Hepatocyte (in vitro differentiated cells): Measurements from ENCODE around the gene ZNF831. TPM values are rescaled to one million over a fixed set of nuclear protein-coding genes. Genes with fewer than 3 reads are reported as not detected.

Source experiments
- DNase-seq: peaks from one replicate; pipeline ENCODE4 v3.0.0-alpha.2; 2016; ENCODE audit warnings: low spot score
- H2AFZ ChIP-seq: fragments of 200-600 bp; sonication (generic); 2 replicates; pipeline ENCODE4 v1.6.0; 2016; ENCODE audit warnings: antibody characterized with exemption, mild to moderate bottlenecking
- H3K27ac ChIP-seq: fragments of 200-600 bp; sonication (generic); 2 replicates; pipeline ENCODE4 v1.5.1; 2016; ENCODE audit warnings: mild to moderate bottlenecking
- H3K27me3 ChIP-seq: fragments of 200-600 bp; sonication (generic); 2 replicates; pipeline ENCODE4 v1.6.1; 2016
- H3K36me3 ChIP-seq: fragments of 200-600 bp; sonication (generic); replicated peaks from 2 replicates; pipeline ENCODE4 v1.5.1; 2016; ENCODE audit warnings: low read depth; ENCODE audit not compliant: insufficient read depth
- H3K4me1 ChIP-seq: fragments of 200-600 bp; sonication (generic); 2 replicates; pipeline ENCODE4 v1.5.1; 2016; ENCODE audit warnings: mild to moderate bottlenecking, moderate library complexity; ENCODE audit not compliant: insufficient read depth
- H3K4me2 ChIP-seq: fragments of 200-600 bp; sonication (generic); 2 replicates; pipeline ENCODE4 v1.6.0; 2016
- H3K4me3 ChIP-seq: fragments of 200-600 bp; sonication (generic); 2 replicates; pipeline ENCODE4 v1.5.1; 2016; ENCODE audit warnings: mild to moderate bottlenecking
- H3K79me2 ChIP-seq: fragments of 200-600 bp; sonication (generic); 2 replicates; pipeline ENCODE4 v1.6.0; 2017; ENCODE audit warnings: mild to moderate bottlenecking
- H3K9me2 ChIP-seq: fragments of 200-600 bp; sonication (generic); replicated peaks from 2 replicates; pipeline ENCODE4 v1.6.0; 2017; ENCODE audit warnings: mild to moderate bottlenecking; ENCODE audit not compliant: insufficient read depth
- H3K9me3 ChIP-seq: fragments of 200-600 bp; sonication (generic); 2 replicates; pipeline ENCODE4 v1.5.1; 2016; ENCODE audit warnings: low read depth, mild to moderate bottlenecking
- H4K20me1 ChIP-seq: fragments of 200-600 bp; sonication (generic); 2 replicates; pipeline ENCODE4 v1.6.0; 2016; ENCODE audit warnings: mild to moderate bottlenecking; ENCODE audit not compliant: insufficient read depth, poor library complexity, severe bottlenecking
- CTCF ChIP-seq: fragments of 200-600 bp; sonication (generic); IDR thresholded peaks from 2 replicates; pipeline ENCODE4 v1.5.1; 2016; ENCODE audit warnings: antibody characterized with exemption, mild to moderate bottlenecking; ENCODE audit not compliant: poor library complexity
- EZH2 ChIP-seq: fragments of 200-600 bp; sonication (generic); IDR thresholded peaks from 2 replicates; pipeline ENCODE4 v1.6.1; 2016; ENCODE audit warnings: antibody characterized with exemption, mild to moderate bottlenecking, borderline replicate concordance
- EZH2phosphoT487 ChIP-seq: fragments of 200-600 bp; sonication (generic); IDR thresholded peaks from one replicate; pipeline ENCODE4 v1.6.1; 2018; ENCODE audit warnings: antibody characterized with exemption, mild to moderate bottlenecking, low read depth, moderate library complexity; ENCODE audit not compliant: unreplicated experiment, severe bottlenecking
- WGBS: methylation state at CpG from one replicate; pipeline ENCODE4 v1.1.6; 2016; ENCODE audit warnings: low lambda C conversion rate; ENCODE audit errors: missing lambda C conversion rate; 5-methylcytosine and 5-hydroxymethylcytosine counted together
- polyA plus RNA-seq: library from polyadenylated mRNA; unstranded; fragments of >200 nt; fragmentation: Nextera tagmentation; extraction: Ambion mirVana; gene quantifications from 2 replicates; pipeline ENCODE4 v1.2.1, GENCODE V29; 2016
- total RNA-seq: library from RNA; depleted of rRNA; stranded (reverse); fragments of >200 nt; gene quantifications from 2 replicates; pipeline ENCODE4 v1.2.3, GENCODE V29; 2014

ZNF831 gene
- total and polyA plus RNA-seq, 2 experiments from 2014 or later, result not detected

DNA sequence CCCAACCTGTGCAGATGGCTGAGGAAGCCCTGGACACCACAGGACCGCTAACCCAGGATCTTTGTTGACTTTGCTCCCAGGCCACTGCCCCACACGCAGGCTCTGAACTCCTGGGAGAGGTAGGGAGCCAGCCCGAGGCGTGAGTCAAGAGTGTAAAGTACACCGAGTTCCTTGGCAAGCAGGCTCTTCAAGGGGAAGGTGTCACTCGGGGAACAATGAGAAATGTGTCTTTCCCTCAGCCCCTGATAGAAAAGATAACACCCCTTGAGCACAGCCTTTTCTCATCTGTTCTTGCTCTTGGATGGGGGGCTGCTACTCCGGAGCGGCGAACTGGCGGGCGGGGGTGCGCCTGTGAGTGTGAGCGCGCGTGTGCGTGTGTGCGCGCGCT lies 136.3 kb downstream of the ZNF831 start:
- H3K4me1 ChIP-seq, result peaks cover 14% of the 10 kb centered on the region
- no peak overlapping the region for H2AFZ ChIP-seq
- no peaks in the 10 kb centered on the region for H3K36me3 ChIP-seq
- H3K27me3 ChIP-seq, result peaks cover 64% of the 10 kb centered on the region
- H3K9me2 ChIP-seq, result no peaks in the 10 kb centered on the region
- no peak overlapping the region for H3K27ac ChIP-seq
- H3K9me3 ChIP-seq, result no peaks in the 10 kb centered on the region
- no peak overlapping the region for H3K4me3 ChIP-seq
- no peaks in the 10 kb centered on the region for H4K20me1 ChIP-seq
- TF ChIP-seq CTCF (no peak), EZH2phosphoT487 (no peak), EZH2 (no peak)
- 6% methylated on average over 14 of the region's 19 CpGs for WGBS
- peak overlapping the region; percentile 92 for H3K4me2 ChIP-seq
- peak; percentile 66 for DNase-seq
- H3K79me2 ChIP-seq, result no peaks in the 10 kb centered on the region

- H3K79me2 ChIP-seq, result no peaks in the 10 kb centered on the region
- peaks cover 14% of the 10 kb centered on the region for H3K4me1 ChIP-seq
- no peak within 1 kb of the TSS for H3K27ac ChIP-seq
- no peaks in the 10 kb centered on the region for H3K9me2 ChIP-seq
- WGBS, result 6% methylated on average over 49 of the region's 77 CpGs
- H3K4me2 ChIP-seq, result peak within 1 kb of the TSS; percentile 92
- no peaks in the 10 kb centered on the region for H3K36me3 ChIP-seq
- peak within 1 kb of the TSS; percentile 64 for H3K4me3 ChIP-seq
- peak; percentile 29 for DNase-seq
- peak within 1 kb of the TSS; percentile 68 for H2AFZ ChIP-seq
- no peaks in the 10 kb centered on the region for H4K20me1 ChIP-seq
- TF ChIP-seq EZH2 (no peak), CTCF (no peak), EZH2phosphoT487 (no peak)
- H3K9me3 ChIP-seq, result no peaks in the 10 kb centered on the region
- peaks cover 60% of the 10 kb centered on the region for H3K27me3 ChIP-seq
Observed at GRCh38 chr20:59300333-59301081, 136.9 kb downstream of the ZNF831 start, which contains the start of gene EDN3. Gene EDN3, plus strand, starts transcription at chr20:59300611. Its CDS starts 202 bp downstream, at chr20:59300813.

GRCh38 chr20:59301343-59302007 lies 137.9 kb downstream of the ZNF831 start:
- Histone ChIP-seq H3K79me2 (no peaks in the 10 kb centered on the region), H3K9me3 (no peaks in the 10 kb centered on the region), H3K4me3 (no peak overlapping the region), H3K9me2 (no peaks in the 10 kb centered on the region), H3K4me2 (peak overlapping the region; percentile 92), H2AFZ (no peak overlapping the region), H4K20me1 (no peaks in the 10 kb centered on the region), H3K27me3 (peaks cover 57% of the 10 kb centered on the region), H3K36me3 (no peaks in the 10 kb centered on the region), H3K27ac (no peak overlapping the region), H3K4me1 (peaks cover 14% of the 10 kb centered on the region)
- TF ChIP-seq CTCF, result no peak
- no peak for TF ChIP-seq EZH2phosphoT487
- TF ChIP-seq EZH2, result no peak
- 87% methylated on average over 15 of the region's 17 CpGs for WGBS
- DNase-seq, result no peak
